NOMO-1 (cell line): ENCODE measurements around the gene TIMM44.

Source experiments
- DNase-seq, 2 experiments: peaks; one replicate each; lab custom pipeline; 2025; ENCODE audit not compliant: unreplicated experiment in 2 of 2; lab: John Stamatoyannopoulos, UW

The TIMM44 gene

DNA sequence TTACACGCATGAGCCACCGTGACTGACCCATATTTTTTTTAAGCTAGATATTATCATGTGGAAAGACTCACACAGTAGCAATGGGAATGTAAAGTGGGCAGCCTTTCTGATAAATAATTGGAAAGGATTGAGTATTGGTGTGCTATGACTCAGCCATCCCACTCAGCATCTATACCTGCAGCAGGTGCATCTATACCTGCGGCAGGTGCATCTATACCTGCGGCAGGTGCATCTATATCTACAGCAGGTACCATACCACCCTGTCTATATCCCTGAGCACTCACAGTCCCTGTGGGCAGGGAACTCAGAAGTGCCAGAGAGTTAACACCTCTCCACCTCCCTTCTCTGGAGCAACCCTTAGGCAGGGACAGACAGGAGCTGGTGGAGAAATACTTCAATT, 60.4 kb downstream of the TIMM44 start:
- DNase-seq = no peak

DNA sequence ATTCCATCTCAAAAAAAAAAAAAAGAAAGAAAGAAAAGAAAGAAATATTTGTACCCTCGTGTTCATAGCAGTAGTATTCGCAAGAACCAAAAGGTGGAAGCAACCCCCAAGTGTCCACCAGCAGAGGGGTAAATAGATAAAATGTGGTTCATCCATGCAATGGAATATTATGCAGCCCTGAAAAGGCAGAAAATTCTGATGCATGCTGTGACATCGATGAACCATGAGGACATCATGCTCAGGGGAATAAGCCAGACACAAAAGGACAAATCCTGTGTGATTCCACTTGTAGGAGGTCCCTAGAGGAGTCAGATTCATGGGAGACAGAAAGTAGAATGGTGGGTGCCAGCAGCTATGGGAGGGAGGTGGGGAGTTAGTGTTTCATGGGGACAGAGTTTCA, 61.6 kb downstream of the TIMM44 start:
- no peak for DNase-seq

DNA sequence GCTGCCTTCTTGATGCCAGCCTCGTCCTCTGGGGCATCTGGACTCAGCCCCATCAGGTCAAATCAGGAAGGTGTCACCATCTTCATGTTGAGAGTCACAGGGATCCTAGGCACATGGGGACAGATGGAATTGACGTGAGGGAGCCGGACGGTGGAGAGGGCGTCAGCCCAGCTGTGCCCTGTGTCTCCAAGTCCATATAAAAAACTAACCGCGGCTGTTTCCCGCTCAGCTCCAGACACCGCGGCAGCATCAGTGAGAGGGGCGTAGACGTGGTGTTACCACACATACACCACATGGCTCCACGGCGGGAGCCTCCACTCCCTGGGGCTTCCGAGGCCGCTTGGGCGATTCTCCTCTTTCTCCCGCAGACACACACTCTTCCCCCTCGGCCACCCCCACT, 63.6 kb downstream of the TIMM44 start:
- peak in 1 of 2 experiments; percentile 10 for DNase-seq

DNA sequence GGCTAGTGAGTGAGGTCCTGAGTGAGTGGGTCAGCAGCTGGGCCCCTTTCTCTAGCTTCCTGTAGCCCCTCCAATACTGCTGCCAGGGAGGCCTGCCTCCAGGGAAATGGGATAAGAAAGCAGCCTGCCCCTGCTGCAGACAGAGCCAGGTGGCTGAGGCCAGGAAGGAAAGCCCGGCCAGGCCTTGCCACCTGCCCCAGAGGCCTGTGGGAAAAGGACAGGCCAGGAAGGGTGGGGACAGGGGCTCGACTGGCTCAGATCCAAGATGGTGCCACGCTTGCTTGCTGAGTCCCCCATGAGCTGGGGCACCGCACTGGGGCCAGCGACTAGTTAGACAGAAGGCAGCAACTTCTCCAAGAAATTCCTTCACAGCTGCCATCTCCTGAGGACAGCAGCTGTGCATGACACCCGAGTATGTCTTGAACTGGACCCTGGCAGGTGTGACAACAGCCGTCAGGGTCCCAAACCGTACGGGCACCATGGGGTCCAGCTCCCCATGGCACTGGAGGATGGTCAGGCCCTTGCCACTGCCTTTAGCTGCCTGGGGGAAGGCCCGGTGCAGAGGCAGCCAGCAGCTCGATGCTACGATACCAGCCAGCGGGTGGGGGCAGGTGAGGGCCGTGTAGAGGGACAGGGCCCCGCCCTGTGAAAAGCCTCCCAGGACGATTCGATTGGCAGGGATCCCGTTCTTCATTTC, 64.2 kb downstream of the TIMM44 start:
- DNase-seq = no peak

DNA sequence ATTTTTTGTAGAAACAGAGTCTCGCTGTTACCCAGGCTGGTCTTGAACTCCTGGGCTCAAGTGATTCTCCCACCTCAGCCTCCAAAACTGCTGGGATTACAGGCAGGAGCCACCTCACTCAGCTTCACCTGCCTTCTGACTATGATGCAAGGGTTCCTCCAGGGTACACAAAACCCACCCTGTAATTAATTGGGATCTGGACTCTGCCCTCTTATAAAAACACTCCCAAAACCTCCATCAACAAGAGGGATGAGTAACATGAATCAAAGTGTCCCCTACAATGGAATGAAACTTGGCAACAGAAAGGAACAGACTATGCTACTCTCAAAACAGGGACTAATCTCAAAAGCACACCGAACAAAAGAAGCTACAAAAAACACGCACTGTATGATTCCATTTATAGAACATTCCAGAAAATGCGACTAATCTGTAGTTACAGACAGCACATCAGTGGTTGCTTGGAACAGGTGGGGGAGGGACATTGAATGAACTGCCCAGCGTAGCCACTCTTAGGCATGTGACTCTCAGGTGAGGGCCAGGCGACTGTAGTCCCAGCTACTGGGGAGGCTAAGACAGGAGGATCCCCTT, 66.1 kb downstream of the TIMM44 start:
- no peak for DNase-seq
